Lower leg skin (tissue), 3 donors: ENCODE measurements around the gene C16orf90.

Experiments used
- POLR2A ChIP-seq, 2 donors: fragments of 450-650 bp; IDR thresholded peaks; one replicate each; pipeline ENCODE4 v1.6.1; 2016 to 2017; ENCODE audit warnings: antibody characterized with exemption in 2 of 2, mild to moderate bottlenecking in 1 of 2, moderate library complexity in 1 of 2
- TF ChIP-seq, protein P1 (sequence below), 3 donors: fragments of 450-650 bp; IDR thresholded peaks; one replicate each; pipeline ENCODE4 v1.5.1; 2016; ENCODE audit warnings: antibody characterized with exemption in 3 of 3, mild to moderate bottlenecking in 3 of 3, moderate library complexity in 2 of 3

DNA sequence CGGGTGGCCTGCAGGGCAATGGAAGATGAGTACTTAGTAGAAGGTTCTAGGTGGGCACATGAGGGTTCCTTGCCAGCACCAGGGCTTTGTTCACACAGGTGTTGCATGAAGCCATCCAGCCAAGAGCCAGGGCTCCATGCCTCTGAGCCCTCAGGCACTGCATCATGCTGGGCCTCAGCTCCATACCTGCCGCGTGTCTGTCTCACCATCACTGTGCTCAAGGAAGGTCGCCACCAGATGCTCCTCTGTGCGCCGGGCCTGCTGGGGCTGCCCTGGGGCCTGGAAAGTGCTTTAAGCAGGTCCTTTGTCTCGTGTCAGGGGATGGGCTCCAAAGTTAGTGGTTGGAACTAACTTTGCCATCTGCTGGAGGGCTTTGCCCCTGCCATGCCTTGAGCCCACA lies 25.6 kb downstream of the C16orf90 start:
- TF ChIP-seq POLR2A (IDR thresholded peaks at IDR 0.05): no peak
- TF ChIP-seq, protein P1, sequence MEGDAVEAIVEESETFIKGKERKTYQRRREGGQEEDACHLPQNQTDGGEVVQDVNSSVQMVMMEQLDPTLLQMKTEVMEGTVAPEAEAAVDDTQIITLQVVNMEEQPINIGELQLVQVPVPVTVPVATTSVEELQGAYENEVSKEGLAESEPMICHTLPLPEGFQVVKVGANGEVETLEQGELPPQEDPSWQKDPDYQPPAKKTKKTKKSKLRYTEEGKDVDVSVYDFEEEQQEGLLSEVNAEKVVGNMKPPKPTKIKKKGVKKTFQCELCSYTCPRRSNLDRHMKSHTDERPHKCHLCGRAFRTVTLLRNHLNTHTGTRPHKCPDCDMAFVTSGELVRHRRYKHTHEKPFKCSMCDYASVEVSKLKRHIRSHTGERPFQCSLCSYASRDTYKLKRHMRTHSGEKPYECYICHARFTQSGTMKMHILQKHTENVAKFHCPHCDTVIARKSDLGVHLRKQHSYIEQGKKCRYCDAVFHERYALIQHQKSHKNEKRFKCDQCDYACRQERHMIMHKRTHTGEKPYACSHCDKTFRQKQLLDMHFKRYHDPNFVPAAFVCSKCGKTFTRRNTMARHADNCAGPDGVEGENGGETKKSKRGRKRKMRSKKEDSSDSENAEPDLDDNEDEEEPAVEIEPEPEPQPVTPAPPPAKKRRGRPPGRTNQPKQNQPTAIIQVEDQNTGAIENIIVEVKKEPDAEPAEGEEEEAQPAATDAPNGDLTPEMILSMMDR (IDR thresholded peaks at IDR 0.05): no peak
